HG03066 (cell line): ENCODE data around the gene RWDD4.

Source experiments
- ATAC-seq: cut with Tn5 transposase; IDR thresholded peaks from one replicate; pipeline ENCODE4 v1.9.1; 2021; ENCODE audit warnings: low read depth; ENCODE audit not compliant: unreplicated experiment

RWDD4 gene

DNA sequence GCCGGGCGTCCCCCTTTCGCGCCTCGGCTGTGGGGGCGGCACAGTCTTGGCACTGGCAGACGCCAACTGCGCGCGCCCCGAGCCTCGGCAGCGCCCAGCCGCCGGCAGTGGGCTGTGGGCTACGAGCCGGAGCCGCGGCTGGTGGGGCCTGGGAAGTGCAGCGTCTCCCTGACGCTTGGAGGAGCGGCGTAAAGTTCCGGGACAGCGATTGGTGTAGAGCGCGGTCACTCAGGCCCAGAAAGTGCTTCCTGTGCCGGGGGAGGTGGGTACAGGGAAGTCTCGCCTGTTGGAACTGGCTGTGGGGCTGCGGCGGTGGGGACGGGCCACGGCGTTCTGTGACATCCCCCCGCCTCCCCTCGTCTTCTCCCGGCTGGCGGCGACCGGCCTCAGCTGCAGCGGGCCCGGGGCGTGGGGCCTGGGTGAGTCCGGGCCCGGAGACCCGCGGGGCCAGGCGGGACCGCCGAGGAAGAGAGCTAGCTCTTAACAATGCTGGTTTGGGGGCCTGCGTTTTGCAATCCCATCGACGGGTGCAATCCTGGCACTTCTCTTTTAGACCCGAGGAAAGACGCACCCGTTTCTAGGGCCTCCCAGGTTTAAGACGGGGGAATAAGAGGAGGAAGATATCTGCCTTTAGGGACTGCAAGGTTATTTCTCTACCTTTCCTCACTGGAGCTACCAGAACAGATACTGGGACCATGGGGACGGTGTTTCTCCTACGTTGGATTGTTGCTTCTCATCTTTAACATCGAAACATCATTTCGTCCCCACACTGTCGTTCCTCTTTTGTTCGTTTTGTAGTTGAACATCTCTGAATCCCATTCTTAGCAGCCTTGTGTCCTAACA is at the start of gene RWDD4, which contains the start of gene TRAPPC11:
Gene RWDD4 (minus strand): TSS at position 157 of the 843 bp plus-strand sequence. CDS start 233 bp downstream, outside the sequence.
Gene TRAPPC11 (plus strand): TSS at position 265 of the 843 bp plus-strand sequence. CDS start 4,575 bp downstream, outside the sequence.
- ATAC-seq, result peak; percentile 99

DNA sequence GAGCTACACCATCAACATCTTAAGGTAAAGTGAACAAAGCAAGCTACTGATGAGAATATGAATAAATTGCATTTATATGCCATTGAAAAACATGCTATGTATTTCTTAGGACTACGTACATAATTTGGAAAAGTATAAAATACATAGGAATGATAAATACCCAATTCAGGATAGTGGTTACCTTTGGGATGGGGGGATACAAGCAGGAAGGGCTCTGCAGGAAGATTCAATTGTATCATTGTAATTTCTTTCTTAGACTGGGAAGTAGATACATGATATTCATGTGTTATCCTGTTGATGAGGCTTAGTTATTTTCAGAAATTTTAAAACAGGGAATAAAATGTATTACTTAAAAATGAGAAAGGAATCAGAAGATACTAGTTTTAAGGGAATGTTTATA is 43.5 kb upstream of the RWDD4 start:
- ATAC-seq, result no peak

DNA sequence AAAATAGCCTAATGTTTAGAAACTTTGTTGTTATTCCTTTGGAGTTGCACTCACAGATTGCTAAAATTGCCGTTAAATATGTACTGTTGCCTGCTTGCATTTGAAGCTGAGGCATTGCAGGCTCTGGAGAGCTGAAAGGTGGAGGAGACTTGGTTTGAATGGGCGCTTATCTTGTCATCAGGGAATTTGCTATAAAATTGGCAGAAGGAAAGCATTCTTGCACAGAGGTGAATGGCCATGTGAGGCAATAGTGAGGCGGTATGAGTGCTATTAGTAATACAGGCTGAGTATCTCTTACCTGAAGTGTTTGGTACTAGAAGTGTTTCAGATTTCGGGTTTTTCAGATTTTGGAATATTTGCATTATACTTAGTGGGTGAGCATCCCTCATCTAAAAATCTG is 41.4 kb upstream of the RWDD4 start:
- ATAC-seq, result no peak

DNA sequence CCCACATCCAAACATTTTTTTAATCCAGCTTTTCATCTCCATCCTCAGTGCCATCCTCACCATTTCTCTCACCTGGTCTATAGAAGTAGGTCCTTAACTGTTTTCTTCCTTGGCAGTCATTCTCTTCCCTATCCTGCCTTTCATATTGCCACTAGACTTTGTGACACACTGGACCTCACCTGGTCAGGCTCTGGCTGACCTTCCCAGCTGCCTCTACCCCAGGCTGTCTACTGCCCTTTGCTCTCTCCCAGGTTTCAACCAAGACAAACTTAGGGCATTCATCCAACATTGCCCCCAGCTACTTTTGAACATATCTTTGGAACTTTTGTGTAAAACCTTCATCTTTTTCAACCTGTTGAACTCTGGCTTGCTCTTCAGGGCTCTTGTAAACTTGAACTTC is 39.9 kb upstream of the RWDD4 start:
- ATAC-seq, result no peak

DNA sequence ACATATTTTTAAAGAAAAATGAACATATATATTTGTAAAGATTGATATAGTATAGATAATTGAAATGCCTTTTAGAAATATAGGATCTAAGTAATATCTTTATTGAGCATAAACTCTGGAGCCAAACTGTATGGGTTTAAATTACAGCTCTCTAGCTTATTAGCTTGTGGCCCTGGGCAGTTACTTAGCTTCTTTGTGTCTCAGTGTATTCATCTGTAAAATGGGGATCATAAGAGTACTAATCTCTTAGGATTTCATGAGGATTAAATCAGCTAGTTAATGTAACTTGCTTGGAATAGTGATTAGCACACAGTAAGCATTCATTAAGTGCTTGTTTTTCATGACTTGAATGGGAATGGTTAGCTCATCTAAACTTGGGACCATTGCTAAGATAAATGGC is 32.9 kb upstream of the RWDD4 start:
- no peak for ATAC-seq

DNA sequence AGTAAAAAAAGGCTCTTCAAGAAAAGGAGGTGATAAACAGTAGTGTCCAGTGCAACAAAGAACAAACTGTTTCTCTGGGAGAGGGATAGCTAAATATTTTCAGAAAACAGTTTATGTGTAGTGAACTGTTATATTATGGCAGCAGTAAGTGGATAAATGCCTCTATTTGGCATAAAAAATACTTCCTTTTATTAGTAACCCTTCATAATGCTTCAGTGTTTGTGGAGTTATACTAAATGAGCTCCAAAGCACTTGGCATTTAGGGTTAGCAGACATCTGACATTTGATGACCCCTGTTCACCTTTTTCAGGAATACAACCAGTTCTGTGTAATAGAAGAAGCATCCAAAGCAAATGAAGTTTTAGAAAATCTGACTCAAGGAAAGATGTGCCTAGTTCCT is 32.0 kb upstream of the RWDD4 start:
- no peak for ATAC-seq

DNA sequence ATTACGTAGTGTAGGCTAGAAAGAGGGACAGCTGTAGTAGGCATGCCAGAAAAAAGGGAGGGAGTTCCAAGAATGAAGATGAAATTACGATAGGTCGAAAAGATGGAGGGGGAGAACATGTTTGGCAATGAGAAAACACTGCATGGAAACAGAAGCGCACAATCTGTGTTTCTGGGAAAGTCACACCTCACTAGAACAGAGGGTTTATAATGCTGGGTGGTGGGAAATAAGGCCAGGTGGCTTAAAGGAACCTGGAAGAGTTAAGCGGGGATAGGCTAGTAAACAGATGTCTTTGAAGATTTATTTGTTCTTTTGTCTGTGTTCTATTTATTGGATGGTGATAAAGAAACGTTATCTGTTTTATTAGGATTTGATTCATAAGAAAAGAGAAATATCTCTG is 29.2 kb upstream of the RWDD4 start:
- no peak for ATAC-seq

DNA sequence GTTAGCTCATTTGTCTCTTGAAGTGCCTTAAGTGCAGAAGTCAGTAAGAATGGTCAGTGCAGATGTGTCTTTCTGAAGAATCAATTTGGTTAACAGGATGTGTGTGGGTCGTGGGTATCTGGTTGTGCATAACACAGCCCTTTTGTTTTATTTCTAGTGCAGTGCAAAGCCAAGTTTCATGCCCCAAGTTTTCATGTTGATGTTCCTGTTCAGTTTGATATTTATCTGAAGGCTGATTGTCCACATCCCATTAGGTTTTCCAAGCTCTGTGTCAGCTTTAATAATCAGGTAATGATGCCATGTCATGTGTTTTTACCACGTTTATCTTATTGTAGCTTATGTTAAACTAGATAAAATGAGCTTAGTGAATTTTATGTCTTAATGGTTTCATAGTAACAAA is 27.5 kb upstream of the RWDD4 start:
- ATAC-seq, result no peak

DNA sequence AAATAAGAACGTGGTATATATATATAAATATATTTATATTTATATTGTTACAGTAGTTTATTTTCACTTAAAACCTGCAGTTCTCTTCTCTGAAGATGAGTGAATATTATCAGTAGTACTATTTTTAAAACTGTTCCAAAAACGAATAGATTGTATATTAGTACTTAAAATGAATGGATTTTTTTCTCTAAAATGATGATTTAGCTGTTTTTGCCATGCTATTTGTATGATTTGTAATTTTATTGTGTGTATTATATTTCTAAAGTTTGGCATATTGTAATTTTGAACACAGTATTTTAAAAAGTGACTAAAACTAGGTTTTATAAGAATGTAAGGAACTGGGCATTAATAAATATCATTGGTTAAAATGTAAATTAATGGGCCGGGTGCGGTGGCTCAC is 22.1 kb upstream of the RWDD4 start:
- ATAC-seq, result no peak

DNA sequence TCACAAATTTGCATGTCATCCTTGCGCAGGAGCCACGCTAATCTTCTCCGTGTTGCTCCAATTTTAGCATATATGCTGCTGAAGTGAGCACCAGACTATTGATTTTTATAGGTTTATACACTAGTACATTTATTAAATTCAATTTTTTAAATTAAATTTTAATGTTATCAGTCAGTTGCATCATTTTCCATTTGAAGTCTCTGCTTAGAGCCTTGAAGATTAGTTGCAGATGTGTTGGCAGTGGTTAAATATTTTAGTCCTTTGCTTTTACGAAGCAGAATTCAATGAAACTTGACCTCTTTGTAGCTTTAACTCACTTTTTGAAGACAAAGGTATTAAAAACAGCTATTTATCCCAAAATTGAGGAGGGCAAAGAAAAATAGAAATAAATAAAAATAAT is 16.6 kb upstream of the RWDD4 start:
- ATAC-seq, result no peak

DNA sequence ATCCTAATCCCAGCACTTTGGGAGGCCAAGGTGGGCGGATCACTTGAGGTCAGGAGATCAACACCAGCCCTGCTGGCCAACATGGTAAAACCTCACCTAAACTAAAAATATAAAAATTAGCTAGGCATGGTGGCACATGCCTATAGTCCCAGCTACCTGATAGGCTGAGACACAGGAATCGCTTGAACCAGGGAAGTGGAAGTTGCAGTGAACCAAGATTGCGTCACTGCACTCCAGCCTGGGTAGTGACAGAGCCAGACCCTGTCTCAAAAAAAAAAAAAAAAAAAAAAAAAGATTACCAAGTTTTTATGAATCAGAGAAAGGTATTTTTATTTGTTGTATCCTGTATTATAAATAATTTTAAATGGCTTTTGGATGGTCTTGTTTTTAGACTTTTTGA is 15.2 kb upstream of the RWDD4 start:
- no peak for ATAC-seq

DNA sequence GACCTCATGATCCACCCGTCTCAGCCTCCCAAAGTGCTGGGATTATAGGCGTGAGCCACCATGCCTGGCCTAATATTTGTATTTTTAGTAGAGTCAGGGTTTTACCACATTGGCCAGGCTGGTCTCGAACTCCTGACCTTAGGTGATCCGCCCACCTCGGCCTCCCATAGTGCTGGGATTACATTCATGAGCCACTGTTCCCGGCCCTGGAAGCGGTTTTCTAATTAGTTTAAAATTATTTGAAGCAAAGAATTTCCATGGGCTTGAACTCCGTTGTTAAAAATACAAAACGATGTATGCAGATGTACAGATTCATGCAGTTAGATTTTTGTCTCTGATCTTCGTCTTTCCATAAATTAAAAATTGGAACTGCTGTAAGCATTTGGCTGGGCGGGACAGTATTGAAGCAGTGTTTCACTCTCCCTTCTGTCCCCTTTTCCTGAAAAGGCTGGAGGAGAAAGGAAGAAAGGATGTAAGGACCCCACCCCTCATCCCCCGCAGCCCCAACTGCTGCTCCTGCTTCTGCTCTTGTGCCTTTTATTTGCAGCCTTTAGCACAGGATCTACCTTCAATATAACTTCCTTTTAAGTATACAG is 12.1 kb upstream of the RWDD4 start:
- ATAC-seq, result no peak

DNA sequence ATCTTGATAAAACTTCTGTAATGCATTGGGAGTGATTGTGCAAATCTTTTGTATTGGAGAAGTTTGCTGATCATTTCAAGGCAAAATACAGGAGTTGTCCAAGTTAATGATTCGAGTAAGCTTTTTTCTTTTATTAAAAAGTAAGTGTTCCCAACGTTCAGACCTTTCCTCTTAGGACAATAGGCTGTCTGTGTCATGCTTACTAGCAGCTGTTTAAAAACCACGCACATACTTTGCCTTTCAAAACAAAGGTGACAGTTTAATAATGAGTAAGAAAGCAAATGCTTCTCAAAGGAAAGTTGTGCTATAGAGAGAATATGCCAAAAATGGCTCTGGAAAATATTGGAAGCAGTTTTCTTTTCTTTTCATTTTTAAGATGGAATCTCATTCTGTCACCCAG is 11.3 kb upstream of the RWDD4 start:
- no peak for ATAC-seq

DNA sequence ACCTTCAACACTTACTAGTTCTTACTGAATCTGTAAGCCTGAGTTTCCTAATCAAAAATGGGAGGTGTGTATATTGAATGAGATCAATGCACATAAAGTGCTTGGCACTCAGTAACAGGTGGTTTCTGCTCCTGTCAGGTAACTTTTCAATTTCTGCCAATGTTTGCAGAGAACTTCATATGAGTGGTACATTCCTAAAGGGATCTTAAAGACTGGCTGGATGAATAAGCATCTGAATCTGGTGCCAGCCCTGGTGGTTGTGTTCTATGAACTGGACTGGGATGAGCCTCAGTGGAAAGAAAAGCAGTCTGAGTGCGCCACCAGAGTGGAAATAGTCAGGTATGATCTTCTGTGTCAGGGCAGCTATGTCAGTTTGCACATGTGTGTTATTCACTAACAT is 7.1 kb upstream of the RWDD4 start:
- no peak for ATAC-seq

DNA sequence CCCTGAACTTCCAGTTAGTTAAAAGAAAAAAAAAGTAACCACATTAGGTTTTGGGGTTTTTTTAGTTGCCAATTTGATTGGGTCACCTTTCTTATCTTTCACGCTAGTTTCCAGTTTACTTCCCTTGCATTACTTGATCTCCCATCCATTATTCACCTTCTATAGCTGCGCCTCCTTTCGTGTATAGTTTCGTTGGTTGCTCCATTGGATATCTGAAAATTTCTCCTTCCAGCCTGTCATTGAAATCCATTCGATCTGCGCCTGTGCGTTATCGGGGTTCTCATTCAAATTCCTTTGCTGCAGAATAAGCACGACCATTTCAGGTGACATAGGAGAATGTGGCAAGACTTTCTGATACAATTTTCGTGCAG is 872 bp upstream of the RWDD4 start:
- no peak for ATAC-seq

DNA sequence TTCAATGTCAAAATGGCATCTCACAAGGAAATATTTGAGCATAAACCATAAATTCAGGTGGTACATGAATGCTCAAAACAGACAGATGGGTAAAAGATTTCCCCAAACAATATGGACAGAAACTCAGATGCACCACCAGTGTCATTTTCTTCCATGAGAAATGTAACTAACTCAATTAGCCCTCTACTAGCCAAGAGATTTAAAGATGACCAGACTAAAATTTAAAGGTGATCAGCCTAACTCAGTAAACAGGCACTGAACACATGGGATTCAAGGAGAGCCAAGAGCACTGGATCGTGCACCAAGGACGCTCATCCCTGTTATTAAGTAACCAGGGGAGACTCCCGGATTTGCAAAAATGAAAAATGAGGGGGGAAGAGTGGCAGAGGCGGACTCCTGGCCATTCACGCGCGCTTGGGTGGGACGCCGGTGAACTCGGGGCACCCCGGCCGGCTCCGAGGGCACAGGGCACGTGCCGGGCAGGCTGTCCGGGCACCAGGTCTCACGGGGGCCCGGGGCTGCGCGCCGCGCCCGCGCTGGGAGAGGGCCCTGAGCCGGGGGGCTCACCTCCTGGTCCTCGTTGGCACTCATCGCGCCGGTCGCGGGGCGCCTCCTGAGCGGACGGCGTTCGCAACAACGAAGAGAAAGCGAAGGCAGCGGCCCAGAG is 490 bp downstream of the RWDD4 start:
- peak; percentile 23 for ATAC-seq

DNA sequence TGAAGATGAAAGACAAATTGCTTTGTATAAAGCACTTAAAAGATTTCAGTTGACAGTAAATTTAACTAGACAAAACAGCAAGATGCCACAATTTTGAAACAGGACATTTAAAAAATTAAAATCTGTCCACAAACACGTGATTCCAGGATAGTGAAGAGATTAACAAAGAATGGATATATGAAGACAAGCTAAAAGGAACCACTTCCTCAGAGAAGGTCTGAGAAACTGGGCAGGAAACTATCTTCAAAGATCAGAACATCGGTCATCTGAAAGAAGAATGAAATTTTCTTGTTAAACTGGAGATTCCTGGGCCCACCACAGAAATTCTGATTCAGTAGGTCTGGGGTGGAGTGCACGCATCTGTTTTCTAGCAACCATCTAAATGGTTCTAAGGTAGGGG is 1.4 kb downstream of the RWDD4 start:
- ATAC-seq, result no peak

DNA sequence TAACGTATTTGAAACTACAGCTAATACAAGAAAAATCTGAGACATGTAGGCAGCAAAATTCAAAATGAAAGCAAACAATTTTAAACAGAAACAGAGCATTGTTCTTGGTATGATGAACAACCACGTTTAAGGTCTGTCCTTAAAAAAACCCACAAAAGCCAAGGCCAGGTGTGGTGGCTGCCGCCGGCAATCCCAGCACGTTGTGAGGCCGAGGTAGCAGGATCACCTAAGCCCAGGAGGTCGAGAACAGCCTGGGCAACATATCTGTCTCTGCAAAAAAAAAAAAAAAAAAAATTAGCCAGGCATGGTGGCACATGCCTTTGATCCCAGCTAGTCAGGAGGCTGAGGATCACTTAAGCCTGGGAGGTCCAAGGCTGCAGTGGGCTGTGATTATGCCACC is 13.7 kb downstream of the RWDD4 start:
- no peak for ATAC-seq

DNA sequence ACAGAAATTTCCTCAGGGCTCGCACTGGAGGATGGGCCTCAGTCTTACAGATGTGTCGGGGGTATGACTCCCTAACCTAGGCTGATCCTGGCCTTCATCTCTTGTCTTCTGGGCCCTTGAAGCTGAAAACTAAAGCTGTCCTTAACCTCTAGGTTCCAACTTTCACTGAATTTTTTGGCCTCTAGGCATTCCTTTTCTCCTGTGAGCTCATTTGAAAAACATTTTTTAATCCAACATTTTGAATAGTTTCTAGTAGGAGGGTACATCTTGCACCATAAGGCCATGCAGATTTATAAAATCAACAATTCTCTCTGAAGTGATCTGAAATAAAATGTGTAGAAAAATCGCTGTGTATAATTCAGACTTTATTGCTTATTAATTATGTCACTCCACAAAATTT is 19.7 kb downstream of the RWDD4 start:
- no peak for ATAC-seq

DNA sequence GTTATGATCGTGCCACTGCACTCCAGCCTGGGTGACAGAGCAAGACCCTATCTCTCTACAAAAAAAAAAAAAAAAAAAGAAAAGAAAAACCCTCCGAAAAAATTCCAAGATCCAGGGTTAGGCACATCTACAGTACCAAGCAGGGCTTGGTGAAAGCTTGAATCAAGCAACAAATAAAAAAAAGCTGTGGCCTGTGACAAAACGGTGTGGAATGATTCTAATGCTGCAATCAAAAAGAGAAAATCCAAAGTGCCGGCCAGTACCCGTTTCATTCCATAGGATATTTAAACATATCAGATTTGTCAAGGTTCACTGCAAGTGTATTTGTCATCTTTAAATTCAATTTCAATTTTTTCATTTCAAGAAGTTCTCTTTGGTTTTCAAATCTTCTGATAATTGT is 20.5 kb downstream of the RWDD4 start:
- ATAC-seq, result no peak

DNA sequence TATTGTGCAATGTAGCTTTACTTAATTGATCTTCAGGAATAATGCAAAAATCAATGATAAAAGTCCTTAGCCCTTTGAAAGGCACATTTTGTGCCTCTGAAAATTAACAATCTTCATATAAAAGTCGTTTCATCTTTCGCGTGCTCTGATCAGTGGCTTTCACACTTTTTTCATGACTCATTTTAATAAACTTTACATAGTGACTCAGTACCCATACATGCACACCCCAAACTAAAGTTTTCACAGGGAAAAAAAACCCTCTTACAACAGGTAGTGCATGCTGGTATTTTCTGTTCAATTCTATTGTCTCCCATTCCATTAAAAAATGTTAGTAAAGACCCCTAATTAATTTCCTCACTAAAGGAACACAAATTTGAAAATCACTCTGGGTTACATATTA is 21.5 kb downstream of the RWDD4 start:
- ATAC-seq, result no peak

DNA sequence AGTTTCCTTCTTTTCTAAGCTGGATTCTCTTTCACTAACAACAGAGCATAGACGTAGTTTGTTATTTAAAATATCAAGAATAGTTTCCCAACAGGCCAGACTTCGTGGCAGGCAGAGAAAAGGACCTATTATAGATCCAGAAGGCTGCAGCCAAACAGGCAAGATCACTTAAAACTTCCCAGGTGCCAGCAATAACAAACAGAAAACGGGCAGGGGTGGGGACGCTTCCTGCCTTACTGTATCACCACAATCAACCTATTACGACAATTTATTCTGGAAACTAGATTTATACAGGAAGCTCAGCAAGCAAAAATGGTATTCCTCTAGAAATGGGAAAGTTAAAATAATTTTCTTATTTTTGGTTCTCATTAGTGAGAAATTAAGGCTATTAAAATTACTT is 22.1 kb downstream of the RWDD4 start:
- no peak for ATAC-seq
